Measurements from ENCODE around the gene TUBB4A. TPM values are rescaled to one million over a fixed set of nuclear protein-coding genes. Genes with fewer than 3 reads are reported as not detected.

TUBB4A gene
- total RNA-seq, 1 donor from 2014 or later = 43.4 TPM

DNA sequence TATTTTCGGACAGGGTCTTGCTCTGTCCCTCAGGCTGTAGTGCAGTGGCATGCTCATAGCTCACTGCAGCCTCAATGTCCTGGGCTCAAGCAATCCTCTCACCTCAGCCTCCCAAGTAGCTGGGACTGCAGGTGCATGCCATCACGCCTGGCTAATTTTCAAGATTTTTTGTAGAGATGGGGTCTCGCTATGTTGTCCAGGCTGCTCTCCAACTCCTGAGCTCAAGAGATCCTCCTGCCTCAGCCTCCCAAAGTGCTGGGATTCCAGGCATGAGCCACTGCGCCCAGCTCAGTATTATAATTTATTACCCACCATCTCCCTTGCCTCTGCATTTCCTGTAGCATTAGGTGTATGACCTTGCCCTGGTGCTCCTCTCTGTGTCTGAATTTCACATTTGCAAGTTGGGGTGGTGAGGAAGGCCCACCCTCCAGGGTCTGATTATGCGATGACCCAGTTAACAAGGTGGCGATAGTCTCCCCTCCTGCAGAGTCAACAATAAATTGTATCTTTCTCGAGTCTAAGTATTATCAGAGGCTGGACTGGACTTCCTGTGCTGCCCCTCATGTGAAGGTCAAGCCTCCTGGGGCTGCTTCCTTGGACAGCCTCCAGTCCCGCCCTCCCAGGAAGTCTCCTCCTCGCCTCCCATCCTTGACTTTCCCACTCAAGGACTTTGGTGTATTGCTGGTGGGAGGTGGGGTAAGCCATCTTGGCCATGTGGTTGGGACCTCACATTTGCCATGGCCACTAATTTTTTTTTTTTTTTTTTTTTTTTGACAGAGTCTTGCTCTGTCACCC, 1.5 kb upstream of the TUBB4A start:
- H3K27me3 Mint-ChIP-seq = peaks cover 3% of the 10 kb centered on the region
- H3K9me3 Mint-ChIP-seq (ENCODE audit: low read depth) = no peaks in the 10 kb centered on the region
- no peak for DNase-seq (ENCODE audit: low spot score, unreplicated experiment)
- peaks cover 5% of the 10 kb centered on the region for H3K4me1 Mint-ChIP-seq (ENCODE audit: low read depth)
- no peak overlapping the region for H3K4me3 Mint-ChIP-seq (ENCODE audit: low read depth)
- TF ChIP-seq, protein P1, sequence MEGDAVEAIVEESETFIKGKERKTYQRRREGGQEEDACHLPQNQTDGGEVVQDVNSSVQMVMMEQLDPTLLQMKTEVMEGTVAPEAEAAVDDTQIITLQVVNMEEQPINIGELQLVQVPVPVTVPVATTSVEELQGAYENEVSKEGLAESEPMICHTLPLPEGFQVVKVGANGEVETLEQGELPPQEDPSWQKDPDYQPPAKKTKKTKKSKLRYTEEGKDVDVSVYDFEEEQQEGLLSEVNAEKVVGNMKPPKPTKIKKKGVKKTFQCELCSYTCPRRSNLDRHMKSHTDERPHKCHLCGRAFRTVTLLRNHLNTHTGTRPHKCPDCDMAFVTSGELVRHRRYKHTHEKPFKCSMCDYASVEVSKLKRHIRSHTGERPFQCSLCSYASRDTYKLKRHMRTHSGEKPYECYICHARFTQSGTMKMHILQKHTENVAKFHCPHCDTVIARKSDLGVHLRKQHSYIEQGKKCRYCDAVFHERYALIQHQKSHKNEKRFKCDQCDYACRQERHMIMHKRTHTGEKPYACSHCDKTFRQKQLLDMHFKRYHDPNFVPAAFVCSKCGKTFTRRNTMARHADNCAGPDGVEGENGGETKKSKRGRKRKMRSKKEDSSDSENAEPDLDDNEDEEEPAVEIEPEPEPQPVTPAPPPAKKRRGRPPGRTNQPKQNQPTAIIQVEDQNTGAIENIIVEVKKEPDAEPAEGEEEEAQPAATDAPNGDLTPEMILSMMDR (IDR thresholded peaks at IDR 0.05; ENCODE audit: unreplicated experiment) = no peak
- peaks cover 7% of the 10 kb centered on the region for H3K36me3 Mint-ChIP-seq (ENCODE audit: insufficient read depth)
- no peak overlapping the region for H3K27ac Mint-ChIP-seq

DNA sequence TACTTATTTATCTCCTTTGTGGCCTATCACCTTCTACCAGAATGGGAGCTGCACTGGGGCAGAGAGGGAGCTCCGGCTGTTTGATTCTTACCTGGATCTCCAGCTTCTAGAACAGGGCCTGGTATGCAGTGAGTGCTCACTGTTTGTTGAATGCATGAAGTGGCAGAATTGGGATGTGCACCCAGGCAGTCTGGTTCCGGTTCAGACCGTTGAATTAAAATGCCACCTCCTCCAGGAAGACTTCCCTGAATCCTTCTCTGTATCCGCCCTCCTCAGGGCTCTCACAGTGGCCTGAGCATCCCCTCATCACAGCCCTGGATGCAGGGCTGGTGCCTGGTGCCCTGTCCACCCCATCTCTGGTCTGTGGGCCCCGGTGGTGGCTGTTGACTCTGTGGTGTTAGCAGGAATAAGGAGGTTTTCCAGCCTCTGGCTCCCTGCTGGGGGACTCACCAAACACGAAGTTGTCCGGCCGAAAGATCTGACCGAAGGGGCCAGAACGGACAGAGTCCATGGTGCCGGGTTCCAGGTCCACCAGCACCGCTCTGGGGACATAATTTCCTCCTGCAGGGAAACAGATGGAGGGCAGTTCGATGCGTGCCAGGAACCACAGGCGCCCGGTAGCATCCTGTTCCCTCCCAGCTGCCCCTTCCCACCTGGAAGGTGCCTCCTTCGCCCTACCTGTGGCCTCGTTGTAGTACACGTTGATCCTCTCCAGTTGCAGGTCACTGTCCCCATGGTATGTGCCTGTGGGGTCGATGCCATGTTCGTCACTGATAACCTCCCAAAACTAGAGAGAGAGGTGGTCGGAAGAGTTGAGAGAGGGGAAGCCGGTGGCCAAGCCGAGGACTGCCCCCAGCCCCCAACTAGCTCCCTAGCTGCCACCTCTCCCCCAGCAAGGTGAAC, 1.0 kb downstream of the TUBB4A start:
- Mint-ChIP-seq H3K36me3 (ENCODE audit: insufficient read depth) (peaks cover 11% of the 10 kb centered on the region), H3K27me3 (peaks cover 3% of the 10 kb centered on the region)

DNA sequence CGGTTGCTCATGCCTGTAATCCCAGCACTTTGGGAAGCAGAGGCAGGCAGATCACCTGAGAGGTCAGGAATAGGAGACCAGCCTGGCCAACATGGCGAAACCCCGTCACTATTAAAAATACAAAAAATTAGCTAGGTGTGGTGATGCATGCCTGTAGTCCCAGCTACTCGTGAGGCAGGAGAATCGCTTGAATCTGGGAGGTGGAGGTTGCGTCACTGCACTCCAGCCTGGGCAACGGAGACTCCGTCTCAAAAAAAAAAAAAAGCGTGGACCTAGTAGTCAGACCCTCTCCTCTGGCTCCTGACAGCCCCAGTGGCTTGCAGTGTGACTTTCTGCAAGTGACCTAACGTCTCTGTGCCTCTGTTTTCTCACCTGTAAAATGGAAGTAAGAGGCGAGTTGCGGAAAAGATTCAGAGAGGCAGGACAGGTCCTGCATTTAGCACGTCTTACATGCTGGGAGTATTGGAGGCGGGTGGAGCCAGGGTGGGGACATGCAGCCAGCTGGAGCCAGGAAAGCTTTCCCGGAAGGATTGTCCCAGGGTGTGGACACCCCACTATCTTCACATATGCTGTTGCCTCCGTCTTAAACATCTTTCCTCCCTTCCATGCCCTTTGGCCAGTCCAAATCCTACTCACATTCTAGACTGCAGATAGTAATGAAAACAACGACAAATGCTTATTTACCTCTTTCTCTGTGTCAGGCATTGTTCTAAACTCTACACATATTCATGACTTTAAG, 2.9 kb downstream of the TUBB4A start:
- H3K4me3 Mint-ChIP-seq (ENCODE audit: low read depth) = no peak overlapping the region

More for the DNA sequence above, 1.0 kb downstream of the TUBB4A start:
- Mint-ChIP-seq H3K27ac (peak overlapping the region; percentile 81), H3K9me3 (ENCODE audit: low read depth) (no peaks in the 10 kb centered on the region), H3K4me3 (ENCODE audit: low read depth) (peak overlapping the region; percentile 84), H3K4me1 (ENCODE audit: low read depth) (peaks cover 5% of the 10 kb centered on the region)
- DNase-seq (ENCODE audit: low spot score, unreplicated experiment) = no peak
- TF ChIP-seq, protein P1 (IDR thresholded peaks at IDR 0.05; ENCODE audit: unreplicated experiment) = no peak

DNA sequence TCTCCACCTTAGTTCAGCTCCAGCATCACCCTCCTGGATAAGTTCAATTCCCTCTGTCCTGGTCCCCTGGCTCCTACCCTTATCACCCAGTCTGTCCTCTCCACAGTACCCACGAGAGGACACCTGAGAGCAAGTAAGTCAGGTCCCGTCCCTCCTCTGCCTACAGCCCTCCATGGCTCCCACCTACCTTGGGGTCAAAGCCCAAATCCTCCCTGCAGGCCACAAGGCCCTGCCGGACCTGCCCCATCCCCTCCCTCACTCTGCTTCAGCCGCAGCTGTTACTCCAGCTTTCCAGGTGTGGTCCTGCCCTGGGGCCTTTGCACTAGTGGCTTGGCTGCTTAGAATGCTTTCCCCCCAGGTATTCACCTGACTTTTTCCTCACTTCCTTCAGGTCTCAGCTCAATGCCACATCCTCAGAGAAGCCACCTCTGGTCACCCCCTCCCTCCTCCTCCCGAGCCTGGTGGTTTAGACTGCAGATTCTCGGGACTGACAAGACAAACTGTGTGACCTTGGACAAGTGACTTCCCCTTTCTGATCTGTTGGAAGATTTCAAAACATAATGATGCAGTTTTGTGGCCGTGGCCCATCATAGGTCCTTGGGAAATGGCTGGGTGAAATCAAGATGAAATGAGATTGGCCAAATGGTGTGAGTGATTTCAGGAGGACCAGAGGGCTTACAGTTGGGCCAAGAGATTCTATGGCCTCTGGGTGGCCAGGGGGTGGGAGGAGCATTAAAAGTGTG, 3.6 kb downstream of the TUBB4A start:
- DNase-seq (ENCODE audit: low spot score, unreplicated experiment) = no peak
- Mint-ChIP-seq H3K4me1 (ENCODE audit: low read depth) (peaks cover 5% of the 10 kb centered on the region), H3K27ac (no peak overlapping the region), H3K9me3 (ENCODE audit: low read depth) (no peaks in the 10 kb centered on the region), H3K4me3 (ENCODE audit: low read depth) (no peak overlapping the region), H3K36me3 (ENCODE audit: insufficient read depth) (peaks cover 22% of the 10 kb centered on the region), H3K27me3 (peaks cover 3% of the 10 kb centered on the region)
- TF ChIP-seq, protein P1 (IDR thresholded peaks at IDR 0.05; ENCODE audit: unreplicated experiment) = no peak

More for the DNA sequence above, 2.9 kb downstream of the TUBB4A start:
- Mint-ChIP-seq H3K4me1 (ENCODE audit: low read depth) (peaks cover 5% of the 10 kb centered on the region), H3K27me3 (peaks cover 3% of the 10 kb centered on the region), H3K27ac (no peak overlapping the region), H3K36me3 (ENCODE audit: insufficient read depth) (peaks cover 19% of the 10 kb centered on the region), H3K9me3 (ENCODE audit: low read depth) (no peaks in the 10 kb centered on the region)
- TF ChIP-seq, protein P1 (IDR thresholded peaks at IDR 0.05; ENCODE audit: unreplicated experiment) = no peak
- no peak for DNase-seq (ENCODE audit: low spot score, unreplicated experiment)
